ENCODE measurements around the gene PCDHA1.

The PCDHA1 gene

DNA sequence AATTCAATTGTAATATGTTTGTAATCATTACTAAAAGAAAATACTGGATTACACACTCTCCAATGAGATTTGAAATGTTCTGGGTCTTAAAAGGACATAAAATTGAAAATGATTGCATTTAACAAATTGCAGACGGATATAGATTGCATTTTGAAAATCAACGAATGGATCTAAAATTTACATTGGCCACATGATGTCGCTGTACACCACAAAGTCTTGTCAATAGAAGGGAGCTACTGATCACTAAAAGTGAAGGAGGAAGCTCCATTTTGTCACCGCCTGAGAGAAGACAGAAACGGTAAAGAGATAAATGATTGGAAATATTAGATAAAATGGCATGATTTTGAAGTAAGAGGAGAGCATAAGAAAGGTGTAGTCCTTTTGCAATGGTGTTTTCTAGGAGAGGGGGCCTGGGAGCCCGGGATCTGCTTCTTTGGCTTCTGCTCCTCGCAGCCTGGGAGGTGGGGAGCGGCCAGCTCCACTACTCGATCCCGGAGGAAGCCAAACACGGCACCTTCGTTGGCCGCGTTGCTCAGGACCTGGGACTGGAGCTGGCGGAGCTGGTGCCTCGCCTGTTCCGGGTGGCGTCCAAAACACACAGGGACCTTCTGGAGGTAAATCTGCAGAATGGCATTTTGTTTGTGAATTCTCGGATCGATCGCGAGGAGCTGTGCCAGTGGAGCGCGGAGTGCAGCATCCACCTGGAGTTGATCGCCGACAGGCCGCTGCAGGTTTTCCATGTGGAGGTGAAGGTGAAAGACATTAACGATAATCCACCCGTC lies at the start of gene PCDHA1:
TSS of gene PCDHA1 (plus strand) at position 236 of the 782 bp plus-strand sequence.
- FAIRE-seq: no peak
- peak; percentile 8 for TF ChIP-seq CTCF (IDR thresholded peaks at IDR 0.05; ENCODE audit: insufficient read depth, missing control alignments)
- no peak for DNase-seq (ENCODE audit: insufficient read length, low spot score)

GRCh38 chr5:140737486-140737885 lies 48.5 kb upstream of the PCDHA1 start:
- no peak for TF ChIP-seq CTCF (IDR thresholded peaks at IDR 0.05; ENCODE audit: insufficient read depth, missing control alignments)
- no peak for FAIRE-seq
- no peak for DNase-seq (ENCODE audit: insufficient read length, low spot score)

DNA sequence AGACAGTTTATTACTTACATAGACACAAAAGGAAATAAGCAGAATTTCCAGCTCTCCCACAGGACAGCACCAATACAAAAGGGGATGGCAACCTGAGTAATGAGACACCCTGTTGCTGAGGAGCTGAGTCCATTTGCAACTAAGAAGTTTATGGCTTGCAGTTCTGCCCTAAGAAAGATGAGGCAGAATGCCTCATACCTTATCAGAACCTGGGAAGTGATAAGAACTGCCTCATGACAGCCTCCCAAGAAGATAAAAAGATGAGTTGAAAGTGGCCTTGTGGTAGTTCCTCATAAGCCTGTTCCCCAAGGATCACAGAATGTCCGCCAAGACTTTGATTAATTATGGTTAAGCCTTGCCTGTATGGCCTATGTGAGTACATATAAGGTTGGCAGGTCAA lies 44.0 kb upstream of the PCDHA1 start:
- DNase-seq (ENCODE audit: insufficient read length, low spot score): no peak
- no peak for FAIRE-seq
- TF ChIP-seq CTCF (IDR thresholded peaks at IDR 0.05; ENCODE audit: insufficient read depth, missing control alignments): no peak

DNA sequence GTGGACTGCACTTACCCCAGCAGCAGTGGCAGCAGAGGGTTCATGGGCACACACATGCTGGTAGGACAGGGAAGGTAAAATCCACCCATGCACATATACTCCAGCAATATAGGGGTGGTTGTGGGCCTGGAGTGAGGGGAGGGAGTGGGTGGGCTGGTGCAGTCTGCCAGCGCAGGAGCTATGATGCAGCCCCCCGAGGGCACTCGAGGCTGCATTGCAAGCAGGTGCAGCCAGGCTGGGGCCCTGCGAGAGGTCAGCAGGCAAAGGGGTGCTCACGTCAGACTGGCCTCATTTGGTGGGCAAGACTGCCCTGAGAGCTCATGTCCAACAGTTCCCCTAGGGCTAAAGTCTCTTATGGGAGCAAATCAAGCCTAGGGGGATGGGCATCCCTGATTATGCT lies 32.4 kb upstream of the PCDHA1 start:
- FAIRE-seq (no peak), DNase-seq (ENCODE audit: insufficient read length, low spot score) (no peak)
- TF ChIP-seq CTCF (IDR thresholded peaks at IDR 0.05; ENCODE audit: insufficient read depth, missing control alignments): no peak

- FAIRE-seq (no peak), DNase-seq (ENCODE audit: insufficient read length, low spot score) (no peak)
- no peak for TF ChIP-seq CTCF (IDR thresholded peaks at IDR 0.05; ENCODE audit: insufficient read depth, missing control alignments)
These were observed 21.6 kb upstream of the PCDHA1 start for GRCh38 chr5:140764177-140764973.

DNA sequence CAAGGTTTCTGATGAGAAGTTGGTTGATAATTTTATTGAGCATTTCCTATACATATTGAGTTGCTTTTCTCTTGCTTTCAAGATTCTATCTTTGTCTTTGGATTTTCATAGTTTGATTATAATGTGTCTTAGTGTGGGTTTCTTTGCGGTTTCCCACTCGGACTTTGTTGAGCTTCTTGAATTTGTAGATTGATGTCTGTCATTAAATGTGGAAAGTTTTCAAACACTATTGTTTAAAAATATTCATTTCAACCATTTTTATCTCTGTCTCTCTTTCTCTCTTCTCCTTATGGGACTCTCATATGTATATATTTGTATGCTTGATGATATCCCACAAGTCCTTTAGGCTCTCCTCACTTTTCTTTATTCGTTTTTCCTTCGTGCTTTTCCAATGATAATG lies 18.5 kb upstream of the PCDHA1 start:
- FAIRE-seq: no peak

More for the DNA sequence above, 18.5 kb upstream of the PCDHA1 start:
- DNase-seq (ENCODE audit: insufficient read length, low spot score): no peak
- TF ChIP-seq CTCF (IDR thresholded peaks at IDR 0.05; ENCODE audit: insufficient read depth, missing control alignments): no peak

All from D721Med (cell line).